Activated CD8-positive, alpha-beta memory T cell treated with anti-CD3 and anti-CD28 coated beads, Interleukin-2, amount 50 U/mL, for 48 hours (primary cell): ENCODE measurements around the gene C1orf159.

Experiments
- DNase-seq: peaks from one replicate; pipeline ENCODE4 v3.0.0-alpha.2; 2020

The C1orf159 gene

DNA sequence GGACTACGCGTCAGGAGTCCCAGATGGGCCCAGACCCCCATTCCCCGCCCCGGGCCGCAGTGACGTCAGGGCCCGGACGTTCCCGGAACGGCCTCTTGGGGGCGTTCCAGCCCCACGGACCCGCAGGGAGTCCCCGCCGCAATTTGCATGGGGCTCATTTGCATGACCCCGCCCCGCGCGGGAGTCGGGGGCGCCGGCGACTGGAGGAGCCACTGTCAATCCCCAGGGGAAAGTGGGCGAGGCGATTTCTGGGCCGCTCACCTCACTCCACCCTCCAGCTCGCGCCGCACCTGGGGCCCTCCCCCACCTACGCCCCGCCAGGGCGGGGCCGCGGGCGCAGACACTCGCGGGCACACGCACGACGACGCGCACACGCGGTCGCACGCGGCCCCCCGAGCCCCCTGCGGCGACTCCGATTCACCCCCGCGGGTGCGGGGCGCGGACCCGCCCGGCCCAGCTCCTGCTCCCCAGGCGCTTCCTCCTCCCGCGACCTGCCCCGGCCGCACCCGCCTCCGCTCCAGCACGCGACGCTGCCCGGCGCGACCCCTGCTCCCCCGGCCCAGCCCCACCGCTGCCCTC, 82.8 kb downstream of the C1orf159 start:
- peak; percentile 95 for DNase-seq

GRCh38 chr1:1032424-1032823, 83.5 kb downstream of the C1orf159 start:
- DNase-seq = no peak
